ENCODE measurements around the gene MRPS18A.

The MRPS18A gene

GRCh38 chr6:43695967-43696291 lies 8.3 kb upstream of the MRPS18A start:
- DNase-seq, result no peak

GRCh38 chr6:43695215-43695966 lies 7.8 kb upstream of the MRPS18A start:
- peak; percentile 44 for DNase-seq

- no peak for DNase-seq
Observed at GRCh38 chr6:43689421-43689820, 1.8 kb upstream of the MRPS18A start.

GRCh38 chr6:43687079-43687436 lies 533 bp downstream of the MRPS18A start:
- no peak for DNase-seq

- DNase-seq, result no peak
Observed at GRCh38 chr6:43683708-43684455, 3.7 kb downstream of the MRPS18A start.

GRCh38 chr6:43682724-43683429 lies 4.7 kb downstream of the MRPS18A start:
- no peak for DNase-seq

GRCh38 chr6:43681303-43681702 lies 6.3 kb downstream of the MRPS18A start:
- no peak for DNase-seq

- no peak for DNase-seq
Observed at GRCh38 chr6:43680308-43681200, 7.0 kb downstream of the MRPS18A start.

- no peak for DNase-seq
Observed at GRCh38 chr6:43679057-43679456, 8.5 kb downstream of the MRPS18A start.

DNA sequence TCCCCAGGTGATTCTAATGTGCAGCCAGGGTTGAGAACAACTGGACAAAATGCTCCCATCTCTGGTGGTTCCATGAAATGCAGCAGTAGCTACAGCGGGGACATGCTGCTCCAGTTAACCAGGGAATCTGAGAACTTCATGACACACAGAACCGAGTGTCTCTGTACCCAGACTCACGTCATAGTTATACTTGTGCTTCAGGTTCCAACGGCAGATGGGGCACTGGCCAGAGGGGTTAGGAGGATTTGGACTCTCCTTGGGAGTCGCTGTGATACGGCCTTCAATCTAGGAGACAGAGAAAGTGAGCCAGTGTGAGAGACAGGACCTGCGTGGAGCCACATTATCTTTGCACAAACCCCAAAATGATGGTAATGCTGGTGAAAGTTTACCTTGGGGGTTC lies 9.2 kb downstream of the MRPS18A start:
- DNase-seq, result no peak

GRCh38 chr6:43677759-43678158 lies 9.8 kb downstream of the MRPS18A start:
- no peak for DNase-seq

DNA sequence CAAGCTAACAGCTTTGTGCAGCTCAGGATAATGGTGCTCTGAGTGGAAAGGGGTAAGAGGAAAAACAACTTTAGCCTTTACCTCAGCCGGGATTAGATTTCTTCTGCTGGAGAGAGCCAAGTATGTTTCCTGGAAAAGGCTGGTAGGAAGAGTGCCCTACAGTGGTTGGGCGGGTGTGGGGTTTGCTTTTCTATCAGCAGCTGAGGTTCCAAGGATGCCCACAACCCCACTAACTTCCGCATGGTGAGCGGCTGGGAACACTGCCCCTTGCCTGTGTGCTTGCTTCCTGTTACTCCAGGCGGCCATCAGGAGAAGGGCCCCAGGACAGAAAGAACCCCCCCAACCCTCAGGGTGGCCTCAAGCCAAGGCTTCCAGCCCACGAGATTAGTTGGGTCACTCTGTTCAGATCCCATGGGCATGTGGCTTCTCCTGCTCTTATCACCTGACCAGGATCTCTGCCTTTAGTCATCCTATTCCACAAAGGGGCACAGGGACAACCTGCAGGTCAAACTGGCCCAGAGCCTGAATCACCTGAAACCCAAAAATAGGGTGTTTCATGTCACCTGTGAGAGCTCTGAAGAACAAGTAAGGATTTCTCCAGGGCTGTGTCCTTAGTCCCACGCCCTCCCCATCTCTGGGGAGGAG lies 10.5 kb downstream of the MRPS18A start:
- no peak for DNase-seq

DNA sequence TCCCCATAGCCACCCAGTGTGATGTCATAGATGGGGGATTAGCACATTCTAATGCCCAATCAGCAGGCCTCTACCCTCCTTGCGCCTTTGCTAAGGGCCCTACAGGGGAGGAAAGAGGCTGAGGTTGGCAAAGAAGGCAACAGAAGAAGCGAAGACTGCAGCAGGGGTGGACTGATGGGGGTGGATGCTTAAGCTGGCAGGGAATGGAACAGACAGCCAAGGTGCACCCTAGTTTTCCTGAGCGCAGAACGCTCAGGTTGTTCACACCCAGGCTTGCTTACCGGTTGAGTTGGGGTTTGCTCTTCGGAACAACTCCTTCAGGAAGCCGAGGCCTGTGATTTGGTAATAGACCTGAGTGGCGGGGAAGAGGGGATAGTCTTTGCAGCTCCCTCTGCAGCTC lies 12.7 kb downstream of the MRPS18A start:
- no peak for DNase-seq

GRCh38 chr6:43674291-43674690 lies 13.3 kb downstream of the MRPS18A start:
- DNase-seq, result no peak

DNA sequence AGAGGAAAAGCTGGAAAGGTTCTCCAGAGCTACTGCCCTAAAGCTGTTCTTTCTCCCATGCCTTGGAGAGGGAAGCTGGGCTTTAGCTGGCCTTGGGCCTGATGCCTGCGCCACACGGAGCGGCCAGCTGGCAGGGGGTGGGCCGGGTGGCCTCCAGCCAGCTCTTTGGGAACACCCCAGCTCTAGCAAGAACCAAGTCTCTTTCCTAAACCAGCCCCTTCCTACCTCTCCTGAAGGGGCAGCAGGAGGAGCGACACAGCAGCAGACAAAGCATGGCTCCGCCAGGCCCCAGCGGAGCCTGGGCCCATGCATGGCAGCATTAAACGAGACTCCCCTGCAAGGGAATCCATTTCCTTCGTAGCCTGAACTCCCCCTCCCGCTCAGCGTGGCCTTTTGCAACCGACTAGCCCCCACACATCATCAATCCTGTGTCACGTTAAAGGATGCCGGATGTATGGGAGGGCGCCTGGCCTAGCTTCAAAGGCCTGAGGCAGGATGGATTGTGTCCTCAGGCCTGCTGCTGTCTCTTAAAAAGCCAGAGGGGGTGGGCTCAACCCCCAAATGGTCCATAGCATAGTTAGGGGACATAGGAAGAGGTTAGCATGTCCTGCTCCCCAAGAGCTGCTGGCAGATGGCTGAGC lies 14.0 kb downstream of the MRPS18A start:
- no peak for DNase-seq

GRCh38 chr6:43671801-43672690 lies 15.5 kb downstream of the MRPS18A start:
- no peak for DNase-seq

- no peak for DNase-seq
Observed at GRCh38 chr6:43671011-43671800, 16.4 kb downstream of the MRPS18A start.

DNA sequence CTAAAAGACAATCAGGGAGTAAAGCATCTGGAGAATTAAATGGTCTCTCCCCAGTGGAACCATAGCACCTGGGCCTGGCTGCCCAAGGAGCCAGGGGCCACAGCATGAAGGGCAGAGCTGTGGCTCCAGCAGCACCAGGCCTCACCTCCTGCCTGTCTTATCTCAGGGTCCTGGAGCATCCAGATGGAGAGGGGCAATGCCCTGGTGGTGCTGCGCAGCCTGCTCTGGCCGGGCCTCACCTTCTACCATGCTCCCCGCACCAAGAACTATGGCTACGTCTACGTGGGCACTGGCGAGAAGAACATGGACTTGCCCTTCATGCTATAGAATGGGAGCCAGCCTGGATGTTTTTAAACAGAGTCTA lies 17.0 kb downstream of the MRPS18A start:
- DNase-seq, result no peak

DNA sequence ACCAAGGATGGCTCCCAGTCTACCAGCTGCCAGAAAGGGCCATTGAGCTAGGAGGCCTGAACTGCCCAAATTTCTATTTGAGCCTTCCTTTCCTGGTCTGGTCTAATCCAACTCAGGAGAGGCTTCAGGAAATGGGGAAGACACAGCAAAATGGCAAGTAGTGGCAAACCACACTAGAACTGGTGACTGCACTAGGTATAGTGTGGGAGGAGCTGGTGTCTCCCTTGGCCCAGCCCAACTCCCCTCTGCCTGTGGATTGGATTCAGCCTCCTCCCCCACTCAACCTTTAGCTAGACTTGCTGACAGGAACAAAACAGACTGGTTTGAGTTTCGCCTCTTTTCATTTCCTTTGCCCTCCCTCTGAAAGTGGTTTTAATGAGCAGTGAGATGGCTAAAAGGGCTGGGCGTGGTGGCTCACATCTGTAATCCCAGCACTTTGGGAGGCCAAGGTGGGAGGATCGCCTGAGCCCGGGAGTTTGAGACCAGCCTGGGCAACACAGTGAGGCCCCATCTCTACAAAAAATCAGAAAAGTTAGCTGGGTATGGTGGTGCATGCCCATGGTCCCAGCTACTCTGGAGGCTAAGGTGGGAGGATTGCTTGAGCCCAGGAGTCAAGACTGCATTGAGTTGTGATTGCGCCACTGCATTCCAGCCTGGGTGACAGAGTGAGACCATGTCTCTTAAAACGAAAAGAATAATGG lies 17.5 kb downstream of the MRPS18A start:
- DNase-seq, result no peak

Data from DMS79 treated with DMSO at 0.1 percent for 48 hours (cell line).